Mammary microvascular endothelial cell (primary cell): ENCODE measurements around the gene OPN3. TPM values are rescaled to one million over a fixed set of nuclear protein-coding genes. Genes with fewer than 3 reads are reported as not detected.

Experiments
- total RNA-seq: library from RNA; depleted of rRNA; stranded (reverse); fragments of >200 nt; gene quantifications from 2 replicates; pipeline ENCODE4 v1.2.3, GENCODE V29; 2015

OPN3 gene
- total RNA-seq = 8.7 and 12.8 TPM in 2 replicates

GRCh38 chr1:241640149-241640866 lies at the start of gene OPN3, which contains the start of gene CHML:
OPN3 (minus strand) TSS chr1:241640369; CDS start chr1:241640254, 115 bp downstream.
CHML (minus strand) TSS chr1:241640369; CDS start chr1:241635766, 4,603 bp downstream.

GRCh38 chr1:241652012-241652411 lies 11.8 kb upstream of the OPN3 start, which contains the start of gene WDR64:
WDR64 (plus strand) TSS chr1:241652281; CDS start chr1:241652485, 204 bp downstream.

Other genes starting within 250 kb of the OPN3 start
- gene FH, start 120.6 kb downstream of the OPN3 start, total RNA-seq = 153 and 157 TPM in 2 replicates
- gene KMO, start 108.0 kb downstream of the OPN3 start, total RNA-seq = not detected in 2 replicates
- 10.7 and 12.4 TPM in 2 replicates for gene CHML, start within 50 bp of the OPN3 start, total RNA-seq
- not detected in 2 replicates for gene WDR64, start 11.9 kb upstream of the OPN3 start, total RNA-seq
- 13.9 and 14.2 TPM in 2 replicates for gene EXO1, start 207.8 kb upstream of the OPN3 start, total RNA-seq